Stimulated activated CD4-positive, alpha-beta T cell treated with anti-CD3 and anti-CD28 coated beads, TNF-alpha, amount 100 ng/mL, for 24 hours (primary cell): ENCODE measurements around the gene LTF.
"Not testable (repeated sequence)": the region's sequence is repeated elsewhere in the genome, so short reads cannot be mapped to it uniquely, and the experiment has no call there.

ENCODE experiments used
- DNase-seq, 3 experiments: peaks; one replicate each; pipeline ENCODE4 v3.0.0-alpha.2; 2020; ENCODE audit warnings: low read depth in 3 of 3

The LTF gene

GRCh38 chr3:46395766-46396530 is 68.8 kb downstream of the LTF start:
- DNase-seq = no peak

- DNase-seq = no peak
These were observed 69.5 kb downstream of the LTF start for GRCh38 chr3:46395210-46395661.

GRCh38 chr3:46393554-46394434 is 70.9 kb downstream of the LTF start:
- DNase-seq = no peak

GRCh38 chr3:46393011-46393410 is 71.7 kb downstream of the LTF start:
- no peak for DNase-seq

- DNase-seq = not testable (repeated sequence)
These were observed 73.2 kb downstream of the LTF start for GRCh38 chr3:46391526-46391925.

GRCh38 chr3:46389306-46389705 is 75.4 kb downstream of the LTF start:
- DNase-seq = no peak

- DNase-seq = not testable (repeated sequence)
These were observed 75.9 kb downstream of the LTF start for GRCh38 chr3:46388847-46389246.

- no peak for DNase-seq
These were observed 78.5 kb downstream of the LTF start for GRCh38 chr3:46386205-46386604.
